ENCODE measurements around the gene ABI1.
"Not testable (repeated sequence)": the region's sequence is repeated elsewhere in the genome, so short reads cannot be mapped to it uniquely, and the experiment has no call there.

ABI1 gene

GRCh38 chr10:26805567-26806245 lies 55.1 kb downstream of the ABI1 start:
- no peak for DNase-seq (ENCODE audit: low read depth, low spot score)

GRCh38 chr10:26804418-26805393 lies 56.1 kb downstream of the ABI1 start:
- DNase-seq (ENCODE audit: low read depth, low spot score), result no peak

GRCh38 chr10:26803849-26804248 lies 56.9 kb downstream of the ABI1 start:
- no peak for DNase-seq (ENCODE audit: low read depth, low spot score)

- no peak for DNase-seq (ENCODE audit: low read depth, low spot score)
These were observed 58.2 kb downstream of the ABI1 start for GRCh38 chr10:26802527-26802926.

GRCh38 chr10:26801831-26802230 lies 58.9 kb downstream of the ABI1 start:
- DNase-seq (ENCODE audit: low read depth, low spot score), result no peak

GRCh38 chr10:26801274-26801673 lies 59.5 kb downstream of the ABI1 start:
- no peak for DNase-seq (ENCODE audit: low read depth, low spot score)

- DNase-seq (ENCODE audit: low read depth, low spot score), result no peak
These were observed 60.3 kb downstream of the ABI1 start for GRCh38 chr10:26800468-26800867.

- DNase-seq (ENCODE audit: low read depth, low spot score), result no peak
These were observed 61.4 kb downstream of the ABI1 start for GRCh38 chr10:26799342-26799741.

- DNase-seq (ENCODE audit: low read depth, low spot score), result no peak
These were observed 62.5 kb downstream of the ABI1 start for GRCh38 chr10:26798298-26798697.

- no peak for DNase-seq (ENCODE audit: low read depth, low spot score)
These were observed 63.4 kb downstream of the ABI1 start for GRCh38 chr10:26797340-26797739.

- DNase-seq (ENCODE audit: low read depth, low spot score), result no peak
These were observed 67.8 kb downstream of the ABI1 start for GRCh38 chr10:26792758-26793495.

GRCh38 chr10:26790221-26790995 lies 70.3 kb downstream of the ABI1 start:
- DNase-seq (ENCODE audit: low read depth, low spot score), result no peak

GRCh38 chr10:26789779-26790178 lies 71.0 kb downstream of the ABI1 start:
- DNase-seq (ENCODE audit: low read depth, low spot score), result not testable (repeated sequence)

GRCh38 chr10:26787362-26787761 lies 73.4 kb downstream of the ABI1 start:
- DNase-seq (ENCODE audit: low read depth, low spot score), result no peak

- DNase-seq (ENCODE audit: low read depth, low spot score), result no peak
These were observed 79.0 kb downstream of the ABI1 start for GRCh38 chr10:26781797-26782196.

- peak; percentile 38 for DNase-seq (ENCODE audit: low read depth, low spot score)
These were observed 79.8 kb downstream of the ABI1 start for GRCh38 chr10:26780793-26781601.

- no peak for DNase-seq (ENCODE audit: low read depth, low spot score)
These were observed 80.5 kb downstream of the ABI1 start for GRCh38 chr10:26780106-26780792.

GRCh38 chr10:26779176-26779860 lies 81.4 kb downstream of the ABI1 start:
- DNase-seq (ENCODE audit: low read depth, low spot score), result no peak

- DNase-seq (ENCODE audit: low read depth, low spot score), result no peak
These were observed 83.1 kb downstream of the ABI1 start for GRCh38 chr10:26777686-26778085.
